ENCODE measurements around the gene MLN. TPM values are rescaled to one million over a fixed set of nuclear protein-coding genes. Genes with fewer than 3 reads are reported as not detected.

The MLN gene
- total RNA-seq, 1 donor from 2014 or later, result not detected

DNA sequence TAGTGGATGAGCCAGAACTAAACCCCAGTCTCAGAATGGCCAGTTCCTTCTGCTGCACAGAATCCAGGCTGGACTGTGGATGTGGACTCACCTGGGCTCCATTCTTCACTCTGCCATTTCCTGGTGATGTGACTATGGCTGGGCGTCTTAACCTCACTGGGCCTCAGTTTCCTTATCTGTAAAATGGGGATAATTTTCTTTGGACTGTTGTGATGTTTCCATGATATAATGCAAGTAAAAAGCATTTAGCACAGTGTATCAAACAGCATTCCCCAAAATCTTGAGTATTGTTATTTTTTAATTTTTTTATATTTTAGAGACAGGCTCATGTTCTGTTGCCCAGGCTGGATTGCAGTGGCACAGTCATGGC is 51.2 kb downstream of the MLN start:
- DNase-seq (ENCODE audit: low spot score), result no peak

DNA sequence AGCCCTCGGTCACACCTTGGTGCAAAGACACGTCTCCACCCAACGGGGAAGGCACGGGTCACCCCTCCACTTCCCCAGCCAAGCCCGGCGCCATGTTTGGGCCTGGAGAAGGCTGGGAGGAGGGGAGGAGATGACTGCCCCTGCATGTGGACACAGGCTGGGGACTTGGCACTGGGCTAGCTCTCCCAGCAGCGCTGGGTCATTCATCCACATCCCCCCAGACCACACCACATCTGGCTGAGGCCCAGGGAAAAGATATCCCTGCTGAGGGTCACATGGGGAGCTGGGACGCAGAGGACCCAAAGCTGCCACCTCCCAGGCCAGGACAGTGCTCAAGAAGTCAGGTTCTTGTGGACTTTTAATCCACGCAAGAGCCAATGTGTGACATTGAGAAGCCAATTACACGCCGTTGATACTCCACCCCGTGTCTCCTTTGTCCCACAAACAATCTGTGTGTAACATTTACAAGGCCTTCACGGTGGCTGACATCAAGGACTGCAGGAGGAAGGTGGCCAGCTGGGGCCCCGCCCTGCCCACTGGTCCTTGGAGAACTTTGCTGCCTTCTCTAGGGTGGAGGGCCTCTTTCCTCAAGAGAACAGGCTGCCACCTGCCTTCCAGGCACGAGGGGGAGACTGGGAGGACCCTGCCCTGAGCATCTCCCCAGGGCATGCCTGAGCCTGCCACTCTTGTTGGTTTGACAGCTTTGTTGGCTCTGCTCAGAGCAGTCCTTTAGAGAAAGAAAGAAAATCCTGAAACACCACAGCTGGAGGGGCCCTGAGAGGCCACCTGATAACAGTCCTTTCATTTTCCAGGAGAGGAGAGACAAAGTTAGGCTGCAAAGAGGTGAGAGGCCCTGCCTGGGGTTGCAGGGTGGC is 51.8 kb downstream of the MLN start:
- DNase-seq (ENCODE audit: low spot score), result no peak

DNA sequence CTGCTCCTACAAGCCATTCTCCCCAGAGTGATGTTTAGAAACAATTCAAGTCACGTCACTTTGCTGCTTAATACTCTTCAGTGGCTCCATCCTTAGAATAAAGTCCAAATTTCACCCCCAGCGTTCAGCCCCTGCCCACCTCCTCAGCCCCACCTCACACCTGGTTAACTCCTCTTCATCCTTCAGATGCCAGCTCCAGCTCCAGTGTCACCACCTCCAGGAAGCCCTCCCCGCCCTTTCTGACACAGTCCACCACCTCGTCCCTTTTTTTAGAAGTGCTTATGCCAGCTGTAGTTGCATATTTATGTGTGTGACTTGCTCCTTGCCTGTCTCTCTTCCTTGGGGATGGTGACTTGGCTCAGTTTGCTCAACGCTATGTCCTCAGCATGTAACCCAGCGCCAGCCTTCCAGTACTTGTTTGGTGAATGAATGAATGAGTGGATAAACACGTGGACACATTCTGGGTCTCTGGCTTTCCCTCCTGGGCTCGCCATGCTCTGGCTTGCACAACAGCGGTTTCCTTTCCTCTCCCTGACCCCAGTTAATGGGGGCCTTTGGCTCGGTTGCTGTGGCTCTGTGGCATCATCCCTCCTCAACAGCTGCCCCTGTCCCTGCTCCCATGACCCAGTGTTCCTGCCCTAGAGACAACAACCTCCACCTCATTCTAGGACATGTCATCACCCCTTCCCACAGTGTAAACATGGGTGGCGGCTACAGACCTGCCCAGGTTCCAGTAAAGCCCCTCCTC is 53.4 kb downstream of the MLN start:
- DNase-seq (ENCODE audit: low spot score), result no peak

DNA sequence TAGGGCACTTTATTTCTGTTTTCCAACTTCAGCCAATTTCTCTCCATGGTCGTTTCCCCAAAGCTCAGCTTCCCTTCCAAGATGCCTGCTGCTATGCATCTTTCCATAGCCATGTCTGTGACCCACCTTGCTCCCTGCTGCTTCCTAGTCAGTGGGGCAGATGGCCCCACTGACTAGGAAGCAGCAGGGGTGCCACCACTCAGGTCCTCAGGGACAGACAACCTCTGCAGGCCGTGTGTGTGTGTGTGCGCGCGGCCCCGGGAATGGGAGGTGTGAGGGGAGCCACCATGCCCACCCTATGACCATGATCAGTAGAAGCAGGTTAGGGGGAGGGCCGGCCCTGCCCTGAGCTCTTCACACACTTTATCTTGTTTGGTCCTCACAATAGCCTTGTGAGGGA is 54.4 kb downstream of the MLN start:
- DNase-seq (ENCODE audit: low spot score), result no peak

DNA sequence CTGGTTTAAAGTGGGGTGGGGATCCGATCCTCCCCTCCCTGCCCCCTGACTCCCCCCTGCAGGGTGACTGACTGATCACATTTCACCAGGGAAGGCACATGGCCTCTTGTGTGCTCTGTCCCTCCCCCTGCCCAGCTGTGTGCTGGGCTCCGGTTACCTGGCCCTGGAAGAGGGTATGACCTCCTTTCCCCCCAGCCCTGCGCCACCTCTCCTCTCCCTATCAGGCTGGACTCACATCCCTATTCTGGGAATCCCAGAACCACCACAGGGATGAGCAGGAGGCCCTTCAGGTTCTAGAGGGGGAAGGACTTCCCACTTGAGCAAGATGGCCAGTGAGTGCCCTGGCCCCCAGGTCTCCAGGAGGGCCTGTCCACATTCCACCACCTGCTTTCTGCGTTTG is 55.0 kb downstream of the MLN start:
- DNase-seq (ENCODE audit: low spot score), result no peak

DNA sequence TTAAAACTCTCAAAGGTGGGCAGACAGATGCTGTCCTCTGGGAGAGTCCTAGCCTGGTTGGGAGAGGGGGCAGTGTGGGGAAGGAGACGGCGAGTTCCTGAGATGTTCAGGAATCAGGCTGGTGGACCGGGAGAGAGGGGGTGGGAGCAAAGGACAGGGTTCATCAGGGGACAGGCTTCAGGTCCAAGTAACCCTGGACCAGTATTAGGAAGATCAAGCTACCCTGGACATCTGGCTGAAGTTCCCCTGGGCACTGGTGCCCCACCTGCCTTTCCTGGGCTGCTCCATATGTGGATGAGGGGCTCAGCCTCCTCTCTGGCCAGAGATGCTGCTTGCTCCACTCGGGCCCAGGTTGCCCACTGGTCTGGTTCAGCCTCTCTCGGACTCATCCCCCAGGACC is 56.0 kb downstream of the MLN start:
- DNase-seq (ENCODE audit: low spot score), result no peak

DNA sequence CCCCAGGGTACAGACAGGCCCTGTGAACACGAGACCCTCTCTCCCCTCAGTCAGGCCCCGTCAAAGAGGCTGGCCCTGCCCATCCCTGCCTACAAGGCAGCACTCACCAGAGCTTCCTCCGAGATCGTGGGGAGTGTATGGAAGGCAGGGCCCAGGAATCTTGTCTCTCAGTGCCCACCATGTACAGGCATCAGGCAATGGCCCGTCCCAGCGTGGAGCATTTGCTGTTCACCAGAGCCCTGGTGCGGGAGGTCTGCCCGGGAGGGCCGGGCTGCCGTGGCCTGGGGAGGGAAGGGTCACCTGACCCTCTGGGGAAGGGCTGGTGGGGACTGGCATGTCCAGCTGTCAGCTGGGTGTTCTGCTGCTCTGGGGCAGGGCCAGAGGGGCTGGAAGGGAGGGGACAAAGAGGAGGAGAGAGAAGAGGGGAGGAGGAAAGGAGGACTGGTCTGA is 57.1 kb downstream of the MLN start, which contains the start of gene IP6K3:
IP6K3 (minus strand) TSS at position 255 of the 450 bp plus-strand sequence. CDS start 11,429 bp downstream, outside the sequence.
- no peak for DNase-seq (ENCODE audit: low spot score)

DNA sequence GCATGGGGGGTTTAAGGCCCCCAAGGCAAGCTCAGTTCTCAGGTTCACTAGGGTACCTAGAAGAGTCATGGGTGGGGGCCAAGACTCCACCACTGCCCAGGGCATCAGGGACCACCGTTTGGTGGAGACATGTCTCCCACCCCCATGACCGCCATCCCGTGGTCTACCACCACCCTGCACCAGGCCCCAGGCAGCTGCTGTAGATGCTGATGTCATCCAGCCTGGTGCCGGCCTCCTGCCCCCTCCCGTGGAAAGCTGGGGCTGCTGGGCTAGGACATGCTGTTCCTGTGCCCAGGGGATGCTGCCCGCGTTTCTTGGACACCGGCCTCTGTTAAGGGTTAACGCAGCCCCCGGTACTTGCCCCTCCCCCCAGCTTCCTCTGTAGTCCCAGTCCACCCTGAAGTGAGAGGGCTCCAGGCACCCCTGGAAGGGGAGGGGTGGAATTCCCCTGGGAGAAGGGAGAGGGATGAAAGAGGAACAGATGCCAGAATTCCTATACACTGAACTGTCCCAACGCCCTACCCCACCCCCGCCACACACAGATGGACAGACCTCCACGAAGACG is 57.7 kb downstream of the MLN start:
- DNase-seq (ENCODE audit: low spot score), result no peak

DNA sequence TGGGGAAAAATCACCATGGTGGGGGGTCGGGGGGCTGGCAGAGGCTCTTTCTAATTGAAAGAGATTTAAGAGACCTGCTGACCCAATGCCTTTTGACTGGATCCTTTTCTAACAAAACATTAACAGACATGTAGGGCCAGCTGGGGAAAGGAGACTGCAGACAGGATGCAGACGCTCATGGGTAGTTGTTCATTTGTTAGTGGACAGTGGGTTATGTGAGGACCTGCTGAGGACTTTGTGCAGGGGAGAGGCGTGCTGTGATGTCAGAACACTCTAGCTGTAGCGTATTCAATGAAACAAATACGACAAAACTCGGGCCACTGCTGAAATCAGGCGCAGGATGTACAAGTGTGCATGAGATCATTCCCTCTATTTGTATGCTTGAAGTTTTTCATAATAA is 58.3 kb downstream of the MLN start:
- DNase-seq (ENCODE audit: low spot score), result no peak

DNA sequence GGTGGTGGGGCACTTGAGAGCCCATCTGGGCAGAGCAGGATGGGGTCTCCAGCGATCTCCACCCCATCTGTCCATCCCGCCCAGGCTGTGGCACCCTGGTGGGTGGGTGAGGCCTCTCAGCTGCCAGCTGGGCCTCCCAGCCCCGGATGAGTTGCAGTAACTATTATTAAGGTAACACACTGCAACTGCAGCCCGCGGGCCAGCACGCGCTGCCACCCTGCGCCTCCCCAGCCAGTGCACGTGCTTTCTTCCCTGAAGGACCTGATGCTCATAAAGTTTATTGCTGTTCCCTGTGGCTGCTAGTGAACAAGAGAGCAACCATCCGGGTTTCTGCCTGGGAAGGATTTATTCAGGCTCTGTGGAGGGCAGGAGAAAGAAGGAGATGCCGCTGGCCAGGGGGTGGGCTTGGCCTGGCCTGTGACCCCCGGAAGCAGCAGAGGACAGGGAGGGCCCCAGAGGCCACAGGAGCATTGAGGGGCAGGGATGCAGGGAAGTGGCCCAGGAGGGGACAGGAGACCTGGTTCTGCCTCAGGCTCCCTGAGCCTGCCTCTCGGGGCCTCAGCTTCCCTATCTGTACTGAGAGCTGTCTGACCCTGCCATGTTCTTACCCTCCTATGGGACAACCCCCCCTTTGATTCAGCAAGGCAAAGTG is 58.8 kb downstream of the MLN start:
- DNase-seq (ENCODE audit: low spot score), result no peak

Other genes with a start within 250 kb of the MLN start
- 28.2 TPM for gene BAK1, start 223.7 kb downstream of the MLN start, total RNA-seq
- 104 TPM for gene ITPR3, start 182.7 kb downstream of the MLN start, total RNA-seq
- 44.3 TPM for gene UQCC2, start 92.3 kb downstream of the MLN start, total RNA-seq
- gene IP6K3, start 57.1 kb downstream of the MLN start, total RNA-seq, result 0.26 TPM
- 68.4 TPM for gene LEMD2, start 14.9 kb downstream of the MLN start, total RNA-seq

Data from mucosa of gallbladder (tissue), 1 donor.